HG03575 (cell line): Measurements from ENCODE around the gene OPRD1.
"Not testable (repeated sequence)": the region's sequence is repeated elsewhere in the genome, so short reads cannot be mapped to it uniquely, and the experiment has no call there.

Experiments used
- ATAC-seq: cut with Tn5 transposase; IDR thresholded peaks from one replicate; pipeline ENCODE4 v1.9.1; 2021; ENCODE audit not compliant: unreplicated experiment, insufficient number of reproducible peaks, low FRiP score; ENCODE audit errors: extremely low read depth

Gene OPRD1

DNA sequence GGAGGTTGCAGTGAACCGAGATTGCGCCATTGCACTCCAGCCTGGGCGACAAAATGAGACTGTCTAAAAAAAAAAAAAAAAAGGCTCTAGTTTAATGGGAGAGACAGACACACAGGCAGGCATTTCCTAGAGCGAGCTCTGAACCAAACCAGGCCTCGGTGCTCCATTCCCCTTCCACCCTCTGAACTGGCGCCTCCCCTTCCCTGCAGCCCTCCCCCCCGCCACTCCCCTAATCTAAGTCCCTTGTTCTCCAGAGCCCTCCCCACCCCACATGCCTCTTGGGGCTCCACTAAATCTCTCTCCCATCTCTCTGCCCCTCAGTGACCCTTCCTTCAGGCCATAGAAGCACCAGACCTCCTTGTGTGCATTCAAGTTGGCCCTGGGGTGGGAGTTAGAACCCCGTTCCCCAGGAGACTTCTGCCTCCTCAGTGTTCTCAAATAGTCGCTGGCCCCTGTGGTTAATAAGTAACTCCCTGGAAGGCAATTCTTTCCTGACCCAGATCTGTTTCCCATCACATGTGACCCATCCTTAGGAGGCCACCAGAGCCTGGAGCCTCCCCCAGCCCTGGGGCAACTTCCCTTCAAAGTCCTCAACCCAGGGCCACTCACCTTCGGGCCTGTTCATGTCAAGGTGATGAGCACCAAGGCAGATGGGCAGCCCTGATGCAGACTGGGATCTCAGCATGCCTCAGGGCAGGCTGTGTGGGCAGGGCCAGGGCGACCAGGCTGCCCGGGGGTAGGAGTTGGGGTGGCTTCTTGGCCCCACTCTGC, 59.8 kb downstream of the OPRD1 start:
- no peak for ATAC-seq

DNA sequence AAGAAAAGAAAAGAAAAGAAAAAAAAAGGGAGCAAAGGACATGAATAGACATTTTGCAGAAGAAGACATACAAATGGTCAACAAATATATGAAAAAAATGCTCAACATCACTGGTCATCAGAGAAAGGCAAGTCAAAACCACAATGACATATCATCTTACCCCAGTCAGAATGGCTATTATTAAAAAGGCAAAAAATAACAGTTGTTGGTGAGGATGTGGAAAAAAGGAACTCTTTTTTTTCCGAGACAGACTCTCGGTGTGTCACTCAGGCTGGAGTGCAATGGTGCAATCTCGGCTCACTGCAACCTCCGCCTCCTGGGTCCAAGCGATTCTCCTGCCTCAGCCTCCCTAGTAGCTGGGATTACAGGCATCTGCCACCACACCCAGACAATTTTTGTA, 63.2 kb downstream of the OPRD1 start:
- not testable (repeated sequence) for ATAC-seq

- no peak for ATAC-seq
Observed at GRCh38 chr1:28877132-28877781, 65.3 kb downstream of the OPRD1 start.

DNA sequence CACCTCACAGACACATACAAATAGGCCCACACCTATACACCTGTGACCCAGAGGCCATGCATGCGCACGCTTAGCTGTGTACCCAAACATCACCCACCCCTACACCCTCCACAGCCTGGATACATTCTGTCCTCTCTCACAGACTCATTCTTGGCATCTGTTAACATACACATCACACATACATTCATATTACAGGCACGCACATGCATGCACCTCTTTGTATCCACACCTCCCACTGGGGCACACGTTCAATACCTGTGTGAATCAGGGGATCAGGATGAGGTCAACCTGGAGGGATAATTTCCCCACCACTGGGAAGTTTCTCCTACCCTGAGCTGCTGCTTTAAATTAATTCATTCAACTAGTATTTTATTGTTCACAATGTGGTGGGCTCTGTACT, 66.8 kb downstream of the OPRD1 start:
- ATAC-seq, result no peak

DNA sequence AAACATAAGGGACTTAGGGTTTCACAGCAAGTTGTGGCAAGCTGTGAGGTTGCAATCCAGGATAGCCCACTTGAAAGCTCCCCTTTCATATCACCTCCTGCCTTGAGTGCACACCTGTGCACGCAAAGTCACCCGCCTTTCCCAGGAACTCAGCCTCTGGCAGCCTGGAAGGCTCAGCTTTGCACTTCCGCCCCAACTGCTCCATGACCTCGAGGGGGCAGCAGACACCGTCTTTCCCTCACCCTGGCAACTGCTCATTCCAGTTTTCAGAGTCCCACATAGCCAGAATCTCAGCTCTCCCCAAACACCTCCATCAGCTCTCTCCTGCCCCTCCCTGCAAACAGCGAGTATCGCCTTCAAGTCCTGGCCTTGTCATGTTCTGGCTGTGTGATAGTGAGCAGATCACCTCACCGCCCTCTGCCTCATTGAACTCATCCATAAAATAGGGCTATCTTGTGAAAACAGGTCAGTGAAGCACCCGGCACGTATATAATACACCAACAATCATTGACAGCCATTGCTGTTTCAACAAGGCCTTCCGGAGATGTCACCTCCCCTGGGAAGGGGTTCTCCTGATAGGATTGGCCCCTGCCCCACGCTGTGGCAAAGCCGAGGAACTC, 70.1 kb downstream of the OPRD1 start:
- no peak for ATAC-seq

GRCh38 chr1:28883242-28883616, 71.3 kb downstream of the OPRD1 start:
- no peak for ATAC-seq

- ATAC-seq, result no peak
Observed at GRCh38 chr1:28885472-28885877, 73.5 kb downstream of the OPRD1 start.

GRCh38 chr1:28885977-28886730, 74.2 kb downstream of the OPRD1 start:
- no peak for ATAC-seq

DNA sequence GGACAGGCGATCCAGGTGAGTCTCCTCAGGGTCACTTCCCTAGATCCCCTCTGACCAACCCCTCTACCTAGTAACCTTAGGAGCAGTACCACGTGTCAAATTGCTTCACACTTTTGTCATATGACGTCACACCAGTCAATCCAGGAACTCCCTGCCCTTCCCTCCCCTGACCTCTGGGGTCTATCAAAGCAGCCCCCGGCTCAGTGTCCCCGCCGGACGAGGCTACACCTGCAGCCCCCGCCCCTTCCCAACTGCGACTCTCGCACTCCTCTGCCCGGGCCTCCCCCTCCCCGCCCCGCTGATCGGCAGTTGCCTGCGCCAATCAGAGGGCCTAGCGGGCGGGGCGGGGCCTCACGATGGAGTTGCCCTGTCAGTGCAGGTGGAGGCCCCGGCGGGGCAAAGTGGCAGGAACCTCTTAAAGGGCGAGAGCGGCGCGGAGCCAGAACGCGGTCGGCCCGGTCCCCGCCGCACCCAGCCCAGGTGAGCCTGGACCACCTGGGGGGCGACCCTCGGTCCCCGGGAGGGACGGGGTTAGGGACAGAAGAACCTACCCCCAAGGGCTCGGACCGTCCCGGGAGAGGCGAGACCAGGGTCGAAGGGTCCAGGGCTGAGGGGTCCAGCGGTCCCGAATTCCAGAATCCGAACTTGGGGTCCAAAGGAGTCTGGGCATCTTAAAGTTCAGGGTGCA, 74.9 kb downstream of the OPRD1 start:
- ATAC-seq, result no peak

GRCh38 chr1:28887419-28887834, 75.5 kb downstream of the OPRD1 start:
- no peak for ATAC-seq

DNA sequence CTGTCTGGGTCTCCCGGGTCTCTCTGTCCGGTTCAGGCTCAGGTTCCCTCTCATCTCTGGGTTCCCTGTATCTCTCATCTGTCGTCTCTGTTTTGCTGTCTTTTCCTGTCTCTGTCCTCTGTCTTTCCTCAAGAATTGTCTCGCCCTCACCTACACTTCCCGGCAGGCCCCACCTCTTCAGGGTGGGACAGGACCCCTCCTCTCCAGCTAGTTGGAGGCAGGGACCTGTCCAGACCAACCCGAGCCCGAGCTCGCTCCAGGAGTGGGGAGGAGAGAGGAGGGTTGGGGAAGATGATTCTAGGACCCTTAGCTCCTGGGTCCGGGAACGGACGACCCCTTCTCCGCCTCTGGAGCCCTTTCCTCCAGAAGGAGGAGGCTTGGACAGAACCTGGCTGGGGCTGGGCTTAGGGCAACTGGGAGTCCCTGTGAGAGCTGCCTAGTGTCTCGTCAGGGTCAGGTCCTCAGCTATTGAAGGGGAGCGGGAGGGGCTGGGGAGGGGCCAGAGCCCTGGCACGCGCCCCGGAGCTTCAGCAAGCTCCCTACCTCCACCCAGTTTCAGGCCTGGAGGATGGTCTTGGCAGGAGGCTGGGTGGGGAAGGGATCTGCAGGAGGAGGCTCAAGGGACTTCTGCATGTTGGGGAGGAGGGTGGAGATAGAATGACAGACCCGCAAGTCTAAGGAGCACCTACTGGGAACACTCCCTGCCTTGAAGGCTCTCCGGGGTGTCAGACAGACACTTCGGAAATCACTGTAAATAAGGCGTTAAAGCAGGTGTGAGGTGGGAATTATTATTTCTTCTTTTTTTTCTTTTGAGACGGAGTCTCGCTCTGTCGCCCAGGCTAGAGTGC, 76.1 kb downstream of the OPRD1 start:
- no peak for ATAC-seq

DNA sequence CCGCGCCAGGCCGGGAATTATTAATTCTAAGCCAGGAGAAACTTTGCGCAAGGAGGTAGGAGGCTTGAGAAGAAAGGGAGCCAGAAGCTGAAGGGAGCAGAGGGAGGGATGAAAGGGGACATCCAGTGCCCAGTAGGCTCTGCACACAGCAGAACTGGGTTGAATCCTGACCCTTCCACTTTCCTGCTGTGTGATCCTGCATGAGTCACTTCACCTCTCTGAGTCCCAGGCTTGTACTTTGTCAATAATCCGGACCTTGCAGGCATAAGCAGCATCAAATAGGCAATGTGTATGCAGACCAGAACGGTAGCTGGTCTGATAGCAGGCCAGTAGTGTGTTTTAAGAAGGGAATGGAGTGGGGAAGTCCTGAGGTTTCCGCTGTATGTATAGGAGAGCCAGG, 76.9 kb downstream of the OPRD1 start:
- ATAC-seq, result no peak

- no peak for ATAC-seq
Observed at GRCh38 chr1:28889357-28889756, 77.4 kb downstream of the OPRD1 start.

DNA sequence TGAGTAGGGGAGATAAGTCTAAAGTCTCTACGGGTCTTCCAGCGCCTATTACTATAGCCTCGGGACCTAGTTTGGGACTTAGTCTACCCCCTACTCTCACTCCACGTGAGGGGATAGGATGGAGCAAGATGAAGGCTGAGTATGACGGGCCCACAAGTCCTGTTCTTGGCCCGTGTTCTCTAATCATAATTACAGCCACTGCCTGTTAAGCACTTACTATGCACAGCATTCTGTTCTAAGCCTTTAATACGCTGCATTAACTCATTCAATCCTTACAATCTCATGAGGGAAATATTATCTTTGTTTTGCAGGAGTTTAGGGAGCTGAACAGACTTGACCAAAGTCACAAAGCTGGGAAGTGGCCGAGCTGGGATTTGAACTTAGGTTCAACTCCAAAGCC, 78.5 kb downstream of the OPRD1 start:
- no peak for ATAC-seq

- no peak for ATAC-seq
Observed at GRCh38 chr1:28890836-28891235, 78.9 kb downstream of the OPRD1 start.

GRCh38 chr1:28891256-28891655, 79.3 kb downstream of the OPRD1 start:
- ATAC-seq, result no peak

DNA sequence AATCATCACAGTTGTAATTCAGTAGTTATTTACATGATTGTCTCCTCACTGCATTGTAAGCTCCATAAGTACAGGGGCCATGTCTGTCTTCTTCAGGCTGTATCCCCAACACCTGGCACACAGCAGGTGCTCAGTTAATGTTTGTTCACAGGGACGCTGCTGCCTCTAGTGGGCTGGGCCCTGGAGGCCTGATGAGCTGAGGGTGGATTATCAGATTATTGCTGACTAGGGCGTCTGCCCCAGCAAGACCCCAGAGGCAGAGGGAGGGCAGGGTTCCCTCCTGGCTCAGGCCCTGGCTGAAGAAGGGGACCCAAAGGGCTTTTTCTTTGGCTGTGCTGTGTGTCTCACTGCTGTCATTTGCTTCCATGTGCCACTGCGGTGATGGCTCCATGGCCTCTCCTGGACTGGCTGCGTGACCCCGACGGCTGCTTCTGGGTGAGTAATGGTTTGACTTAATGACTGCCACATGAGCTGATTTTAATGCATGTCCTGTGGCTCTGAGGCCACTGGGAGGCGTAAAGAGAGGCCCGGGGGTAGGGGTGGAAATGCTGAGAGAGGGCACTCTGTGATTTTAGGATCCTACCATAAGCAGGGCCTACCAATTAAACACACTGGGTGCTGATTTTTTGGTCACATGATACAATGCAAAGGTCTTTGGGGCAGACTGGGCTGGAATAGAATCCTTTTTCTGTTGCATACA, 81.6 kb downstream of the OPRD1 start:
- ATAC-seq, result no peak

DNA sequence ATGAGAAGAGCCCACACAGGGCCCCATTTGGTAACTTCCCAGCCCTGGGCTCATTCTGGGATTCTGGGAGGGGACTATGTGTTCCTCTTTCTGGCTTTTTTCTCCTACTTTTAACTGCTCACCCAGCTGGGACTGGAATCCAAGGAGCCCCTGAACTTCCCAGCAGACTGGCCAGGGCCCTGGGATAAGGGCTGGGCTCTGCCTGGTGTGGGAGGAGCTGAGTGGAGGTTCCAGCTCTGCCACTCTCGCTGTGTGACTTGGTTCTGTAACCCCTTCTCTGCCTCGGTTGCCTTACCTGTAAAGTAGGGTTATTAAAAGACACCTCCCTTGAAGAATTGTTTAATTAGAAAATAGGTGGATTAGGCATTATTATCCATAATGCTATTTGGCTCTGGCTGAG, 82.8 kb downstream of the OPRD1 start:
- ATAC-seq, result no peak
